Measurements from ENCODE around the gene SPAG17.

Gene SPAG17

DNA sequence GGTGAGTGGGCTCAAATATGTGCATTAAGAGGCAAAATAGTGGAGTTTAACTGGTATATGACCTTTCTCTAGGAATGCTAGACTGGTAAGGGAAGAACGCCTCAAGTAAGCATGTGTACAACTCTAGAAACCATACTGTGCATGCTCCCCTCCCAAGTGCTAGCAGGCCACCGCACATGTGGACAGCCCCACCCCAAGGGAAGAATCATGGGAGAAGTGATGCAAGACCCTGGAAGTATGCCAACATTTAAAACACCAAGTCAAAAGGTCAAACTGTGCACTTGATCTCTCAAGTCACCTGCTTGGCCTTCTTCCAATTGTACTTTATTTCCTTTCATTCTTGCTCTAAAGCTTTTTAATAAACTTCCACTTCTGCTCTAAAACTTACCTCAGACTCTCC, 135.0 kb downstream of the SPAG17 start:
- no peak for DNase-seq

DNA sequence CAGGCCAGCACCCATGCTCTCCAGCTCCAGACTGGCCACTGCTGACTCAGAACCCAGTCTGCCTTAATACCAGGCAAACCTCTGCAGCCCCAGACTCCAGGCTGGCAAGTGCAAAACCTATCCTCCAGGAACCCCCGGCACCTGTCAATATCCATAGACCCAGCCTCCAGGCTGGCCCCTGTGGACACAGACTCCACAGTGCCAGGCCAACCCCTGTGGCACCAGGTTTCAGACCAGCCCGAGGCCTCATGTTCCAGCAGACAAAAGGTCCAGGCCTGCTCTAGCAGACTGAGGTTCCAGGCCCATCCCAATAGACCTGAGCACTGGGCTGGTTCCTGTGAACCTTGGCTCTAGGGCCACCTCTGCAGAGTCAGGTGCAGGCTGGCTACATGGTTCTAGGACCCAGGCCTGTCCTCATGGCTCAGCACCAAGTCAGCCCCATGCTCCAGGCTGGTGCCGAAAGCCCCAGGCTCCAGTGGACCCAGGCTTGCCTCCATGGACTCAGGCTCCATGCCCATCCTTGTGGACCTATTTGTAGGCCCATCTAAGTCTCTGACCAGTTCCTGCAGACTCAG, 137.3 kb downstream of the SPAG17 start:
- DNase-seq: no peak

DNA sequence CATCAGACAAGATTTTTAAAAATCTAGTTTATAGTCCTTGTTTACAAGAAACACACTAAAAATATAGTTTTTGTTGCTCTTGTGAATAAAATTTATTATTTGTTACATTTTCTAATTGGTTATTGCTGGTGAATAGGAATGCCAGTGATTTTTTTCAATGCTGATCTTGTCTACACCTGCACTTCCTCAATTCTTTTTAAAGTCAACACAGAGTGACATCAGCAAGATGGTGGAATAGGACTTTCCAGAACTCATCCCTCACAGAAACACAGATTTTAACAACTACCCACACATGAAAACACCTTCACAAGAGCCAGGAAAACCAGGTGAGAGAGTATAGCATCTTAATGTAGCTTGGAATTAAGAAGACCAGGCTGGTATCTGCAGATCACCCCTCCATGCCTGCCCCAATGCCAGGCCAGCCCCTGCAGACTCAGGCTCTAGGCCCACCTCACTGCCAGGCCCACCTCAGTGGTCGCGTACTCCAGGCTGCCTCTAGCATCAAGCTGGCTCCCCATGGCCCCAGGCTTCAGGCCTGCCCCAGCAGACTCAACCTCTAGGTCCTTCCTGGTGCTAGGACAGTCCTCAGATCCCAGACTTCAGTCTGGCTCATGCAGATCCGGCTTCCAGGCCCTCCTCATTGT, 137.9 kb downstream of the SPAG17 start:
- DNase-seq: no peak

DNA sequence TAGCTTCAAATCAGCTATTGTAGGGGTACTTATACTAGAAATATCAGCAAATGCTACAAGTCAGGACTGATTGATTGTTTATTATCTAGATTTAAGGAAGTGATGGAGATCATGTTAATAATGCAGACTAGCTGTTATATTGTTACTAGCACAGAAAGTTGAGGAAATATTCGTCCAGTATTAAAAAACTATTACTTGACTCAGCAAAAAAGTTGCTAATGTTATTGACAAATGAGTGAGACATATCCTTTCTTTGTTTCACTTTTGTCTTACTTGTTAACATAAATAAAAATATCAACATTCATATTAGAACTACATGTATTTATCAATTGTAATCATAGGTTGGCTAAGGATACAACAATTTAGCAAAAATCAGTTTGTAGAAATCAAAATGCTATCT, 141.4 kb downstream of the SPAG17 start:
- DNase-seq: no peak

DNA sequence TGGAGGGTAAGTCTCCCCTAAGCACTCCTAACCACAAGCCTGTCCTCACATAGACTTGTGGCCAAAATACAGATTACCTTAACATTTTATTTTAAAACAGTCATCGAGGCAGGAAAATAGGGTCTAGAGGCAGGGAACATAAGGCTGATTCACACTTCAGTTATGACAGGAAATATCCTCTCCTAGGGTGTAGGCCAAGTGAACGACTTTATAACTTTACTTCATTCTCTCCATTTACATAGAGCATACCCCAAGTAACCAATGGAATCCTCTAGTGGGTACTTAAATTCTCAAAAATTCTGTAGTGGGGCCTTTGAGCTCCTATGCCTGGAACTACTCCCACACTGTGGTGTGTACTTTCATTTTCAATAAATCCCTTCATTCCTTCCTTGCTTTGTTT, 142.5 kb downstream of the SPAG17 start:
- DNase-seq: no peak

DNA sequence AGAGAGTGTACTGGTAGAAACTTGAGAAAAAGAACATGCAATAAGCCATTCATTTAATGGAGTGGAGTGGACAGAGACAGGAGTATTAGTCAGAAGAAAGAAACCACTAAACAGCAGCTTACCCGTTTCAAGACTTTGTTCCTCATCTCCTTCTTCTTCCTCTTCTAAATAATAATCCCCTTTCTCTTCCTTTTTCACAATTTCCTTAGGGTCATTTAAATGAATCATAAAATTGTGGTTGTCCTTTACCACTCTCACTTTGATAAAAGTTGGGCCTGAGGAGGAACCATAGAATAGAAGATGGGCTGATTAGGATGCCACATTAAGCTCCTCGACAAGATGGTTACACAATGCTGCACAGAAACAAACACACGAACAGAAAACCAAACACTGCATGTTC, 145.9 kb downstream of the SPAG17 start:
- no peak for DNase-seq

DNA sequence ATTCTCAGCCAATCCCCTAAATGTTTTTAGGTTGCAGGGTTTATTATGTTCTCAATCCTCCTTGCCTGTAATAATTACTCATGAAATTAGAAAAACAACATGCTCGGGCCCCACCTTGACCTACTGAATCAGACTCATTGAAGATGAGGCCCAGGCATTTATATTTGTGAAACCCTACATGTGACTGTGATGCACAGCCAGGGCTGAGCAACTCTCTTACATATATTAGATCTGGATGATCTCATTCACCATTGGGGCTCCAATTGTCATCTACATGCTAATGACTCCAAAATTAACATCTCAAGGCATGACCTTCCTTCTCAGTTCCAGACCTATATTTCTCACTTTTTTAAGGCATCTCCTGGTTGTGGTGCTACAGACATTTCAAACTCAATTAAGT, 152.1 kb downstream of the SPAG17 start:
- DNase-seq: no peak

DNA sequence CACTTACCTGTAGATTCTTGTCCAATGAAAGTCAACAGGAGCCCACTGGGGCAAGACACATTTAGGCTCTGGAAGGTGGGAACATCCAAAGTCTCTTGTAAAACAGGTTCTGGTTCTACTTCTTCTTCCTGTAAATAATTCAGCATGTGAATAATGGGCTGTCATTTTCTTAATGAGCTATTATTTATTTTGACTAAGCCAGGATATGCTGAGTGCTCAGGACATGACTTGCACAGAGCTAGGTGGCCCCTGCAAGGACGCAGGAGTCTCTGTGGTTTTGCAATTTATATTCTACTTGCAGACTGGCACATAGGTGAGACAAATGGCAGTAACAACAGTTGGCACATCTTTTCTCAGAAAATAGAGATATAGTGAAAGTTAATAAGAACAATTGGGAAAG, 156.8 kb downstream of the SPAG17 start:
- no peak for DNase-seq

DNA sequence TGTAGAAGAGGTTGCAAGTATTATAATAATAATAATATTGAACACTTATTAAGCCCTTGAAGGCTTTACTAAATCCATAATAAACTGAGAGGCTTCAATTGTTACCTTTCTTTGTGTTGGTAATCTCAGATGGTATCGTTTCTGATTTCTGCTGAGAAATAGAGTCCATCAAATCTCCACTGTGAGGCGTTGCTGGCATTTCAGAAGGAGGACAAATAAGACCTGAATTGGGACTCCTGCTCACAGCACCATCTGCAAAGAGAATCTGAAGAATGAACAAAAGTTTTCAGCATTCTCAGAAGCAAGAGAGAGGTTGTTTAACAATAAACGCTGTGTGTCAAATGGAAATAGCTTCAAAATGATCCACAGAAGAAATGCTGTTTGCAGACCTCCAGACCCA, 161.8 kb downstream of the SPAG17 start:
- no peak for DNase-seq

DNA sequence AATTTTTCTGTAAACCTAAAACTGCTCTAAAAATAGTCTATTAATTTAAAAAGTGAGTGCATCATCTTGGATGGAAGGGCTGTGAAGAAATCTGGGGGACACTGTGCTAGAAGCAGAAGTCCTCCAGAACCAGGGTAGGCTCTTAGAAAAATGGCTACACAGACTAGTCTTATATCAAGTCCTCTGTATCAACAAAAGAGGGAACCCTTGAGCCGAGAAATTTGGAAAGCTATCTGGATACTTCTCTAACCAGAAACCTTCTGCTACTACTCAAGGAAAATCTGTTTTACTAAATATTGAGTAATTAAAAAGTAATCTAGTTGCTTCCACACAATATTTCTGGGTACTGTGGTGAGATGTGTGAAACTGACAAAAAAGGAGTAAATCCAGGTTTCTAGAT, 163.4 kb downstream of the SPAG17 start:
- no peak for DNase-seq

DNA sequence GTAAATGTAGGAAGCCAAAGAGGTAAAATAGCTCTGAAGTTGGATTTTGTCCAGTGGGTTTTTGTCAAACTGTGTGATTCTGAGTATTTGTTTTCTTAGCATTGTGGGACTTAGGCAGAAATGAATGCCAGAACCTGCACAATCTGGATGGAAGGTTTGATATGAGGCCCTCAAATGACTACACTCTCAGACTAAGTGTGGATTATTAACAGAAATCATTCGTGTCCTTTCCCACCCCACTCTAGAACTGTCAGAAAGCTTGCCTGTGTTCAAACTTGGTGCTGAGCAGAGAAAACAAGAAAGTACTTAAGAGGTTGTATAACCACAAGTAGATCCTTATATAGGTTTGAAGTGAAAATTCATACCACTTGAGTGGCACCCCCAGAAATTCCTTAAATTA, 167.0 kb downstream of the SPAG17 start:
- no peak for DNase-seq

DNA sequence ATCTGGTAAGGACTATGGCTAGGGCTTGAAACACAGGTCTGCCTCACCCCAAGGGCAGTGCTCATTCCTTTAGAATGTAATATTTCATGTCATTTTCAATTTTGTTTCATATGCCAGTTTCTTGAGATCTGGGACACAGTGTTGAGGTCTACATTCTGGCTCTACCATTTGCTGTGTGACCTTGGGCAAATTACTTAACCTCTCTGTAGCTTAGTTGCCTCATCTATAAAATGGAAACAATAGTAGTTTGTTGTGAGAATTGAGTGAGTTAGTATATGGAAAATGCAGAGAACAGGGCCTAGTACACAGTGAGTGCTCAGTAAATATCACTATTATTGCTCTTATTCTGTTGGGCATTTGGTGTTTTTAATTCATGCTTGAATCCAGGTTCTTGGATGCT, 171.1 kb downstream of the SPAG17 start:
- no peak for DNase-seq

DNA sequence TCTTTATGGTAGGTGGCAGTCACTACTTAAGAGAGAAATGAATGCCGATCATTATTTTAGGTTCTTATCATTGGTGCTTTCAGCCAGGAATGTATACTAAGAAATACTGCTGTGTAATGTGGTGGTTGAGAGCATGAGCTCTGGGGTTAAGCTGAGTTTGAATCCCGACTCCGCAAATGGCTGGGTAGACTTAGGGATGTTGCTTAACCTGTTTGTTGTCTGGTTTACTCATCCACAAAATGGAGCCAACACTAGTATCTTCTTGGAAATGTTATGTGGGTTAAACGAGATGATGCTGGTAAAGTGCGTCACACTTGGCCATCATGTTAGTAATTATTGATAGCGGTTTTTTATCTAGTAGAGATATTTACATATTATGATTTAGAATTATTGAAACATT, 171.7 kb downstream of the SPAG17 start:
- DNase-seq: no peak

DNA sequence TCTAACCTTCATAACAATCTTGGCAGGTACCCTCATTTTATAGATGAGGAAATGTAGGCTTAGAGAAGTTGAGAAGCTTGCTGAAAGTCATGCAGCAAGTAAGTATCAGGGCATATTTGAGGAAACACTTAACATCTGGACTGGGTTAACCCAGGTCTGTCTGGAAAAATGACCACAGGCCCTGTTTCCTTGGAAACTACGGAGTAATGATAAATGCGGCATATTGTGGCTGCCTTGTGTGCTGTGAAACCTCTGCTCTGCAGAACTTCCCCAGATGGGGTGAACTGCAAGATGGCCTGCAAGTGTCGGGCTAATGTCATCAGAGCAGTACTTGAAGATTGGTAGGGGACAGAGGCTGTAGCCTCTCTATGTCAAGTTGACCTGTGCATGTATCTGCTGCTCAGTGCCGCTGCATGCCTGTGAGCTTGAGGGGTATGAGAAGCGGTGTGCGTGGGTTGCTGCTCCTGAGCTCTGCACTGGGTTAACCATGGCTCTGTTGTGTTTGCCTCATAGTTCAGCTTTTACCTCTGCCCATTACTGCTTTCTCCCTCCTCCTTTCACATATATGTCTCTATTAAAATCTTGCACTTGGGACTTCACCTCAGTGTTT, 172.4 kb downstream of the SPAG17 start:
- no peak for DNase-seq

DNA sequence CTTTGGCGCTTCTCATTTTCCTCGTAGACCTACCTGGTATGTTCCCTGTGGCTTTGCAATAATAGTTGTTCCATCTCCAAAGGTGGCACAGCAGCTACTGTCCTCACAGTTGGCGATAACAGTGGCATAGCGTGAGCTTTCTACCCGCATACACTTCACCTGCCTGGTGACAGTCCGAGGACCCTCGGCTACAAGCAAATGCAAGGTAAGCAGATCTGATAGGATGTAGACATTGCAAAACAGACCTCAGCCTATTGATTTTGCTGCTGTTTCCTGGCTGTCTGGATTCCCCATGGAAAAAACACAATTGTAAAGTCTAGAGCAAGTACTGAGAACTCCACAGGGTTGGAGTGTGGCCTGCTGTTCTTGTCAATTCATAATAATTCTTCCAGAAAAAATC, 177.0 kb downstream of the SPAG17 start:
- no peak for DNase-seq

DNA sequence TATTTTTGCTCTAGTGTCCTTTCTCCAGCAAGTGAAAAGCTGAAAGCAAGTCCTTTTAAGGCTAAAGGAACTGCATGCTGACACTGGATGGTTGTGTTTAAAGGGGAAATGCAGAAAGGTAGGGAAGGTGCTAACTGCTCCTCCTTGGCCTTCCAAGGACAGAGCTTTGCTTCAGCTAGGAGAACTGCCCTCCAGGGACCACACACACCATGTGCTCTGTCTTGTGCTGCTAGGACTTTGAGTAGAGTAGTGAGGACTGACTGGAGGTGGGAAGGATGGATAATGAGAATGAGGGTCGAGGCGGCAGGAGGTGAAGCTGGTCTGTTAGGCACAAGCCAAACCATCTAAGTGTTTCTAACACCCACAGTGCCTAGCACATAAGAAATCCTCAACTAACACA, 177.6 kb downstream of the SPAG17 start:
- no peak for DNase-seq

DNA sequence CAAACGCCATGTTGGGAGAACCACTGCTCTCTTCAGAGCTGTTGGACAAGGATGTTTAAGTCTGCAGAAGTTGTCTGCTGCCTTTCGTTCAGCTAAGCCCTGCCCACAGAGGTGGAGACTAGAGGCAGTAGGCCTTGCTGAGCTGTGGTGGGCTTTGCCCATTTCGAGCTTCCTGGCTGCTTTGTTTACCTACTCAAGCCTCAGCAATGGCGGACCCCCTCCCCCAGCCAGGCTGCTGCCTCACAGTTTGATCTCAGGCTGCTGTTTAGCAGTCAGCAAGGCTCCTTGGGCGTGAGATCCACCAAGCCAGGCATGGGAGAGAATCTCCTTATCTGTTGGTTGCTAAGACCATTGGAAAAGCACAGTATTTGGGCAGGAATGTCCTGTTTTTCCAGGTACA, 180.7 kb downstream of the SPAG17 start:
- DNase-seq: no peak

DNA sequence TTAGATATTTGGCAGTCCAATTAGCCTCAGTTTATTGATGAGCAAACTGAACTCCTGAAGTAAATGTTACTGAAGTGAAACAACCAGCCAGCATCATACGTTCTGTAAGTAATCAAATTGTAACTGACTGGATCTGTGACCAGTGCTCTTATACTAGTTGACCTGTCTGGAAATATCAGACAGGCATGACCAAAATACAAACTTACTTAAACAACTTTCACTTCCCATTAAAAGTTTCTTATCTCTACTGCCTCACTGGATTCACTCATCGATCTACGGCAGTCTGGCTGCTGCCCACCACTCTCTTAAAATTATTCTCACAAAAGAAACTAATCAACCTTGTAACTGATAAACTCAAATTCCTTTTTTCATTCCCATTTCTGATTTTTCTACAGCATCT, 199.1 kb downstream of the SPAG17 start:
- no peak for DNase-seq

DNA sequence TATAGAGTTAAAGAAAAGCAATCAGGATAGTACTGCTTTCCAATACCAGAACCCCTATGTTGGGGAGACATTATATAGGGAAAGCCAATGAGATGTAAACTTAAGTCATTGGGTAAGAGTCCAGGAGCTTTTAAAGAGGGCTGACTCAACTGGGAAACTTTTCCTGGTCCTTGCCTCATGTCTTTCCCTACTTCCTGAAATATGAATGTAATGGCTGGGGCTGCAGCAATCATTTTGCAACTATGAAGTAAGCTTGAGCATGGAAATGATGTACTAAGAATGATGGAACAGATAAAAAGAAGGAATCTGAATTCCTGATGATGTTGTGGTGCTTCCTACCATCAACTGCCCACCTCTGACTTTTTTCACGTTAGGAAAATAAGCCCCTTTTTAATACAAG, 199.8 kb downstream of the SPAG17 start:
- DNase-seq: no peak

DNA sequence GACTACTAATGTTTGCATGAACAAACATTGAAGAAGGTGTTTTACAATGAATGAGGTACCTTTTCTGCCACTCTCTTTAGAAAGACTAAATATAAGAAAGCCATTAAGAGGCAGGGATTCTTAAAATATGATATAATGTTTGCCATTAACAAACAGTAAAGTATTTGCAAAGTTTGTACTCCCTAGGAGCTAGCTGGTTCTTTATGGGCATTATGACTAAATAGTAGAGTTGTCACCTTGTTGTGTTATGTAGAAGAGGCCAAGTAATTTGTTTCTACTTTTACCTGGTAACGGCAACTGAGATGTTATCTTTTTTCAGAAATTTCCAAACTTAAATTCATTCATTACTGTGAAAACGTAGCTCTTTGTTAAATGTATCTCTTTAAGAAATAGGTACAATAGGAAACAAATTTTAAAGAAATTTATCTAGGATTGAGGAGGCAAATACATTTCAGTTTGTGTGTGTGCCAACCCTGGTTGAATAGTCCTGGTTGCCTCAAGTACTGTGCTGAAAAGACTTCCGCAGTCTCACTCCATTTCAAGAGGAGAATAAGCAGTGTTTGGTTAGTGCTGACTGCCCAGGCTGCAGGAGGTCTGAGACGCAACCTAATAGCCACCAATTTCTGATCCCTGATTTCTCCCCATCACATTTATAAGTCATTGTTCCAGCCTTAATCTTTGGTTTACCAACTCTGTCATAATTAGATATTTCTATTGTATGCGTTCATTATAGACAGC, 203.4 kb downstream of the SPAG17 start:
- DNase-seq: no peak

DNA sequence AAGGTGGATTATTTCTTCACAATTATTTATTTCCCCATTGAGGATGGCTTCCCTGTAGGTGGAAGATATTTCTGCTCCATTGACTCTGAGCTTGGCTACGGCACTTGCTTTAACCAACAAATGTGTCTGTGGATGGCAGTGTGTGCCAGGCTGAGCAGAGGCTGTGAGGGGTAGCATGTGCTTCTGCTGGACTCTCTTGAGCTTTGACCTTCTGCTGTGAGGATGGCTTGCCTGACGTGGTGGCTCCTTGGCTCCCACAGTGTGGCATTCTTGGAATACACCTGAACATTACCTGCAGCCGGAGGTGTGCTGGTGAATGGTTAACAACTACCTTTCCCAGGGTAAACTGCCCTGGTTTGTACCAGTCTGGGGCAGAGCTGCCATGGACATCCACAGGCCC, 208.6 kb downstream of the SPAG17 start:
- no peak for DNase-seq

DNA sequence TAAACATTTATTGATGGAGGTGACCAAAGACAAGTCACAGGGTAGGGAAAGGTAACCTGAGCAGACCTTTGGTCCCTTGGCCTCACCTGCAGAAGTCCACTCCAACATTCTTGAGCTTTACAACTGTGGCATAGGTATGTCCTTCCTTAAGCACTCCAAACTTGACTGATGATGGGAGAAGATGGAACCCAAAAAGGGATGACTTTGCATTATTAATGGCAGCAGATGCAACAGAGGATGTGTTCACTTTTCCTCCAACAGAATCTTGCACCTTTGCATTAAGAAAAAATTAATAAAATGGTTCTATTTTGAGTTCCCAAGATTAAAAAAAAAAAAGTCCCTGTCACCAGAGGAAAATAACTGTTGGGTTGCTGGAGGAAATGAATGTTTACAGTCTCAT, 213.3 kb downstream of the SPAG17 start:
- DNase-seq: no peak

DNA sequence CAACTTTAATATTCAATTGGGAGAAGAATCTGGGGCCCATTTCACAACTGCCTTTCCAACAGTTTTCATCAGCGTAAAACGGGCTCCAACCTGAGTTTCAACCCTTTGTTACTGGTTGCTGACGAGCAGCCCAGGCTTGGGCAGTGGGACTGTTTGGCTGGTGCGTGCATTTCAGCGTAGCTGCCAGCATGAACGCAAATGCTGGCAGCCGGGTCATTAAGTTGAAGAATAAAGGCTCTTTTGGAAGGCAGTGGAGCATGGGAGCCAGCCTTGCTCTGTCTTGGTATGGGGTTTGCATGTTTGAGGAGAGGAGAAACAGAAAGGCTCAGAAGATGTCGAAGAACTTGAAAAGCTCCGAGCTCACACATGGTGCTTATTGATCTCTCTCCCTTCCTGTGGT, 214.8 kb downstream of the SPAG17 start:
- DNase-seq: no peak

DNA sequence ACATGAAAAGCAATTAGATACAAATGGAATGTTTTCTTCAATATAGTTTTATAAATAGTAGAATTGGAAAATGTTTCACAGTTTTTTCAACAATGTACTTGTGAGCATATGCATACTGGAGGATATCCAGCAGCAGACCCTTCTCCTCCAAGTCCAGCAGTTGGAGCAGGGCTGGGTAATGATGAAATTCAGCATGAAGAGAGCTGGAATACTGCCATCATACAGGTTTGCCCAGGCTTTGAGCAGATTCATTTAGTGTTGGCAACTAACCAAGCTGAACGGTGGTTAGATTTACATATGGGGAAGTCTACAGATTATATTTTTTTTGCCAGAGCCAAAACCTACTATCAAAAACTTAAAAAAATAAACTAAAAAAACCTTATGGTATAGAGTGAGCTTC, 217.1 kb downstream of the SPAG17 start:
- DNase-seq: no peak
